HEK293T (cell line): ENCODE results near the gene LTB4R2.

Experiments
- ELF4 ChIP-seq: fragments of 450-650 bp; IDR thresholded peaks from 2 replicates; pipeline ENCODE4 v1.6.1; 2017; ENCODE audit warnings: antibody characterized with exemption
- FOXK2 ChIP-seq: fragments of 450-650 bp; IDR thresholded peaks from 2 replicates; pipeline ENCODE4 v1.6.1; 2016; ENCODE audit warnings: mild to moderate bottlenecking
- PKNOX1 ChIP-seq: fragments of 450-650 bp; IDR thresholded peaks from 2 replicates; pipeline ENCODE4 v1.6.1; 2016
- TARDBP ChIP-seq: fragments of 450-650 bp; IDR thresholded peaks from 2 replicates; pipeline ENCODE4 v1.6.1; 2016

GRCh38 chr14:24281636-24282035 is 28.3 kb upstream of the LTB4R2 start:
- TF ChIP-seq FOXK2 (no peak), PKNOX1 (no peak), TARDBP (no peak), ELF4 (no peak)
